Activated CD8-positive, alpha-beta memory T cell treated with anti-CD3 and anti-CD28 coated beads for 24 hours (primary cell): ENCODE data around the gene CDH12.
"Not testable (repeated sequence)": the region's sequence is repeated elsewhere in the genome, so short reads cannot be mapped to it uniquely, and the experiment has no call there.

Experiments
- DNase-seq: peaks from one replicate; pipeline ENCODE4 v3.0.0-alpha.2; 2020

The CDH12 gene

DNA sequence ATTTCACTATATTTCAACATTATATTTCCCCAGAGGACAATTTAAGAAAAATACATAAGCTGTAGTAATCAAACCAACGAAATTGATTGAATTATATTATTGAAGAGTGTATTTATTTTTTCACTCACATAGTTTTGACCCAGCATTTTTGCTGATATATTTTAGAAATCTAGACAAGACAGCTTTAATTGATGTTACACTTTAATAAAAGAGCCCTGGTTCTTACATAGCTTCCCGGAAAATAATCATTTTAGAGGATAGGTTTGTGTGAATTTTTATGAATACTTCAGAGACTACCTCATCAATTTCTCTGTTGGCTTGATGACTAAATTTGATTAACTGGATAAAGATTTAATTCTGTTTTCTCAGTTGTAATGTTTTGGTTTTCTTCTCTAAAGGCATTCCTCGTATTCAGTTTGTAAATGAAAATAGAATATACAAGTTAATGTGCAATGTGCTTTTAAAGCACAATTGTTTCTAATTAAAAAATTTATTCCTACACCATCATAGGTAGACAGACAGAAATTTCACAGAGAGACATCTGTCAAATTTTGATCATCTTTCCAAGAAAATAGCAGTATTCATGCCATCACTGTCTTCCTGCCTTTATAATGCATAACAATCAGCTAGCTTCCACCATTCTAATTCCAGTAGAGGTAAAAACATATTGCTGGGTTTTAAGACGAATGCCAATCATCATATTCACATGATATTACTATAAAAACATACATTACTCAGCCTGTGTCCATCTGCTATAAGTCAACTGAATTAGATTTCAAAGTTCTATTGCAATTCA, 441.4 kb downstream of the CDH12 start:
- no peak for DNase-seq

DNA sequence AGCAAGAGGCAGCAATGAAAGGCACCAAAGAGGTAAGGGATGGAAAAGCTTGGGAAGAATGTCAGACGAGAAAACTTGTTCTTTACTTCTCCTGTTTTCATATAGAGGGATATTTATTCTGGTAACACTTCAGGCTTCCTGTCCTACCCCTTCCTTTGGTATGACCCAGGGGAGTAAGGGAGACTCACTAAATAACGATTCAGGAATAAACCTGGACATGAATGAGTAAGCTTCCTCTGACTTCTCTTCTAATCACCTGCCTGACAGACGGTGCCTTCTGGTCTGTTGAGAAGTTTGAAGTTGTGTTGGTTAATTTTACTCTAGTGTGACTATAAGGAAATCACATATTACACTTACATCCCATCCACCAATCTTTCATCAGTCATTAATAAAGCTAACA, 461.2 kb downstream of the CDH12 start:
- no peak for DNase-seq

DNA sequence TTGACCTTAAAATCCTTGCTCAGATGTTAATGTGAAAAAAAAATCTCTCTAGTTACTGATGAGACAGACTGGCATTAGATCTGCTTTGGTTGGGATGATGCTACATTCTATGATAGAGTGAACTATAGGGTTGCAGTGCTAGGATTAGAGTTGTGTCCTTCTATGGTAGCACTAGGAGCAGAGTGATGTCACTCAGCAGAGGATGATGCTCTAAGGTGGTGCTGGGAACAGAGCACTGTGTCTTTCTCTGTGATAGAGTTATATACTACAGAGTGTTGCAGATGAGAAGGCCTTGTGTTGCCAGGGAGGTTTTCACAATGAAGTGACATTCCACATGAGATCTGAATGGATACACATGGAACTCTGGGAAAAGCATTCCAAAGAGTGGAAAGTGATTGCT, 462.3 kb downstream of the CDH12 start:
- DNase-seq, result no peak

DNA sequence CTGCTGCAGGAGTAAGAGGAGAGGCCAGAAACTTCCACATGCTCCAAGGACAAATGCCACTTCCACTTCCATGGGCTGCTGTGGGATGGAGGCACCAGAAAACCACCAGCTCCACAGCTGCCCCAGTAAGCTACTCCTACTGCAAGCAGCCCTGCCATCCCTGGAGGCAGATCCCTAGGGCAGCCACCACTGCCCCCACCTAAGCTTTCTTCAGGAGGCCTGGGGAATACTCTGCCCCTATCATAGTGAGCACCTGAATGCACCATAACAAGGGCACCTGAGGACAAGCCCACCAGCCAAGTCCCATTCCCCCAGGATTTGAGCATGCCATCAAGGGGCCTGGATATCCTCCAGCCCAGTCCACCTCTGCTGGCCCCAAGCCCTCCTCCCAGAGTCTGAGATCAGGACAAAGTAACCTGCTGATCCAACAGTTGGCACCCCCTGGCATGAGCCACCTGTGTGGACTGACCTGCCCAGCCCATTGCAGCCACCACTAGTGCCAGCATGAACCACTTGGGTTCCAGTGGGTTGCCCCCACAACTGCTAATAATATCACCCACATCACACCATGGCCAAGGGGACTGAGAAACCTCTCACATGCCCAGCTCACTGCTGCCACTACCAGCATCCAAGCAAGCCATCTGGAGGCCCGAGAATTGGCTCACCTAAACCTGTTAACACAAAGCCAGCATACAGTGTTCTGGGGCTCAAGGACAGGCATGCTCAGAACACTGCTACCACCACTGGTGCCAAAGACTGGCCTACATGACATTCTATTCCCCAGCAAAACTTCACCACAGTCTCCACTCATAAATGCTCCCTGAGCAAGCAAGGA, 480.1 kb downstream of the CDH12 start:
- no peak for DNase-seq

DNA sequence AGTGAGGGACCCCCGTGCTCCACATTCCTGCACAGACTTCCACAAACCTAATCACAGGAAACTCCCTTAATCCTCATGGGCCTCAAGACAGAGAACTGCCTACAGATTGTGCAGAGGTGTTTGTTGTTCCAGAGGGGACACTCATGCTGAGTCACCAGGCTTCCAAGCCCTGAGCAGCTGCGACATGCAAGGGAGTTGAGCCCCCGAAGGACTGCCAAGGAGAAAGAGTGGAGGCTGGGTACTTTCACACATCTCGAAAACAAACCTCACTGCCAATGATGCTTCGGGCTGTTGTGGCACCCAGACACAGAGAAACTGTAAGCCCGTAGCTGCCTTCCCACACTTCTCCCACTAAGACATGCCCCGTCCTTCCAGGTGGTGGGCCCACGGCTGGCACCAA, 480.8 kb downstream of the CDH12 start:
- no peak for DNase-seq

DNA sequence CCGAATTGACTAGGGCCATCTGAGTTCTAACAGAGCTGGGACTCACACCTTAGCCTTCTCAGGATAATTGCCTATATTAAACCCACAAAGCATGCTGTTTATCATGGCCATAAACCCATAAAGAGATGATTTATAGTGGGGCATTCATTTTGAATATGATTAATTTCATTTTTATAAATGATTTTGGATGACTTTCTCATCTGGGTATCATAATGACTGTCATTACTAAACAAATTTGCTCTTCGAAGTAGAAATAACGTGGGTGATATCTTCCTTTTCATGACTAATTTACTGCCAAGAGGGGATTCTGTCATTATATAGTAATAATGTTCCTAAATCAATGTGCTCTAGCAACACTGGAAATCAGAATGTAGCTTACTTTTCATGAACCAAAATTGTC, 498.2 kb downstream of the CDH12 start:
- DNase-seq, result no peak

DNA sequence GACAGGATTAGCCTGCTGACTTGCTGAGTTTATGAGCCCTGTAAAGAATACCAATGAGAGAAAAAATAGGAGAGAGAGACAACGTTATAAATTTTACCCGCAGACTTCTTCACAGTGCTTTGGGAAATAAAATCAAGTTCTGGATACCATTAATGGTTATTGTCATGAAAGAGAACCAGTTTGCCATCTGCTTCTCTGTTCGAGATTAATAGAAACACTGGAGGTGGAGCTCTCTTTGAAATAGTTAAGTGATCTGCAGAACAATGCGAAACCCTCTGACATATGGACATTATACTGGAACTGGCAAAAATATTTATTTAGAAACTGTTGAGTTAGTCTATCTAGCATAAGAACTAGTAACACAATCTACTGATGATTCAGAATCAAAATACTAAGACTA, 500.7 kb downstream of the CDH12 start:
- DNase-seq, result no peak

DNA sequence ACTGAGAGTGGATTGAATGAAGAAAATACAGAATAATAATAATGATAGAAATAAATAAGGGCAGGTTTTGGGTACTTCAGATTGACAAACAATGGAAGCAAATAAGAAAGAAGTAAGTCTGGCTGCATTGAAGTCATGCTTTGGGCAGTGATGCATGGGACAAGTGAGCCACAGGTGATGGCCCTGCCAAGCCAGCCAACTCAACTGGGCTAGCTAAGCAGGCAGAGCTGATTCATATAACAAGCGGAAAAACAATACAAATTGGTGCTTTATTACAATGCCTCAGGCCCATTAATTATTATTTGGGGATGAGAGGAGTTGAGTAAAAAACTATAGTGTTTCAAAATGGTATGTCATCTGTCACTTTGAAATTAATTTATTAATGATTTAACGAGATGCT, 502.0 kb downstream of the CDH12 start:
- DNase-seq, result no peak

DNA sequence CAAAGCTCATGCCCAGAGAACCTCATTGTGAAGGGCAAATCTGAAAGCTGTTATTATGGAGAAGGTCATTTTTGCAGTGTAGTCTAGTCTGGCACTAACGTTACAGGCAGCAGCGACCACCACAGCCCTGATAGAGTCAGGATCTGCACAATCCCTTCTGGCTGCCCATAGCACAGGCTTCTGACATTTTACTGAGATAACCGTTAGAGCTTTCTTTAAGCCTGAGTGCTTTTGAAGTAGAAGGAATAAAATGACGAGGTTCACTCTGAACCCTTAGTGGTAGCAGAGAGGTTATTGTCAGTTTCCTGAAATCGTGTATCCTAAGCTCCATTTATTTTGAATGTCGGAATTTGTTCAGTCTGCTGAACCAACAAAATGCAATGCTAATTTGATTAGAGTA, 505.1 kb downstream of the CDH12 start:
- no peak for DNase-seq

DNA sequence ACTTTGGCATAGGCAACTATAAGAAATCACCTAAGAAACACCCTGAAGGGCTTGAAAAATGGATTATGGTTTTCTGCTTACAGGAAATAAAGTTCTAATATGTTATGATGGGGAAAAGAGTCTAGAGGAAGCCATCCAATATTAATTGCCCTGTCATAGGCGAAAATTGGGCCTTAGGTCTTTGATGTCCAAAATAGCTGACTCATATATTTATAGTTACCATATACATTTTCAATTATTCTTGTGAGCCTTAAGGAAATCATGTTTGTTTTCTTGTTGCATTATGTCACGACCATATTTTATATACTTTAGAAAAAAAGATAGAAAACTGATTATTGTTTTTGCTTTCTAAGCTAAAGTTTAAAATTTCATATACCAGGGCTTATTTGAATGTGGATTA, 509.1 kb downstream of the CDH12 start:
- no peak for DNase-seq

DNA sequence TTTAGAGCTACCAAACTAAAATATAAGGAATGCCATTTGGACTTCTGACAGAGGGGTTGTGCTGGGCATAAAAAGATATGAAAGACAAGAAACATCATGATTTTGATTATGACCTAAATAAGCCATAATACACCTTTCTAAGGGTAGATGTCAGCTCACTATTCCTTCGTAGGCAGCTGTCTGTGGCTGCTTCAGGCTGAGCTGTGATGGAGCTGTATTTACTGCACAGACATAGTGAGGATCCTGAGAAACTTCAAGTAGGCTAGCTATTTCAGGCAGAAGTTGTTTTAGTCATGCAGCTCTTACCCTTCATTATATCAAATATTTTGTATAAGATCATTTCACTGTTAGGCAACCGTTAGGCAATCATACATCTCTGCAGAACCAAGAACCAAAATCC, 511.7 kb downstream of the CDH12 start:
- no peak for DNase-seq

DNA sequence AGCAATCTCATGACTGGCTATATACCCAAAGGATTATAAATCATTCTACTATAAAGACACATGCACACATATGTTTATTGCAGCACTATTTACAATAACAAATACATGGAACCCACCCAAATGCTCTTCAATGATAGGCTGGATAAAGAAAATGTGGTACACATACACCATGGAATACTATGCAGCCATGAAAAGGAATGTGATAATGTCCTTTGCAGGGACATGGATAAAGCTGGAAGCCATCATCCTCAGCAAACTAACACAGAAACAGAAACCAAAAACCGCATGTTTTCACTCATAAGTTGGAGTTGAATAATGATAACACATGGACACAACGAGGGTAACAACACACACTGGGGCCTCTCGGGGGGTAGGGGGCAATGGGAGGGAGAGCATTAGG, 520.2 kb downstream of the CDH12 start:
- DNase-seq, result not testable (repeated sequence)

DNA sequence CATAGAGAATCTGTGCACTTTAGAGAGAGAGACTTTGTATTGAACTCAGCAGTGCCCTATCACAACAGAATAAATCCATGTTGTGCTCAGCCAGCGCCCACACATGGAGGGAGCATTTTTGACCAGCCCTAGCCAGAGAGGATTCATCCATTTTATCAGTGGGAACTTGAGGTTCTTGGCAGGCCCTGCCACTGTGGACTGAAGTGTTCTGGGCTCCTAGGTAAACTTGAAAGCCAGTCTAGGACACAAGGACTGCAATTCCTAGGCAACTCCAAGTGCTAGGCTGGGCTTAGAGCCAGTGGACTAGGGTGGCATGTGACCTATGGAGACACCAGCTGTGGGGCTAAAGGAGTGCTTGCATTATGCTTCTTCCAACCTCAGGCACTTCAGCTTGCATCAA, 523.5 kb downstream of the CDH12 start:
- DNase-seq, result no peak

DNA sequence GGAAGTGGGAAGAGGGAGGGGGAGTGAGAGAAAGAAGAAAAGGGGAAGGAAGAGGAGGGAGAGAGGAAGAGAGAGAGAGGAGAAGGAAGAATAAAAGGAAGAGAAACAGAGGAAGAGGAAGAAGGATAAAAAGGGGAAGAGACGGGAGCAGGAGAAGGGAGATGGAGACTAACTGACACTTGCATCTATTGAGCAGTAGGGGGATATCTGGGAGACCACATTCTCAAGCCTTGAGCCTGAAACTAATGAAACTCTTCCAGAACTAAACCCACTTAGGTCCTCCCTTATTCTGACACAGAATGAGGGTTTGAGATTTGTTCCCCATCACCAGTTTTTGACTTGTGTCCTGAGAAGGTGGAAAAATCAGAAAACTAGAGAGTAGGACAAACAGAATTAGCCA, 533.3 kb downstream of the CDH12 start:
- no peak for DNase-seq

DNA sequence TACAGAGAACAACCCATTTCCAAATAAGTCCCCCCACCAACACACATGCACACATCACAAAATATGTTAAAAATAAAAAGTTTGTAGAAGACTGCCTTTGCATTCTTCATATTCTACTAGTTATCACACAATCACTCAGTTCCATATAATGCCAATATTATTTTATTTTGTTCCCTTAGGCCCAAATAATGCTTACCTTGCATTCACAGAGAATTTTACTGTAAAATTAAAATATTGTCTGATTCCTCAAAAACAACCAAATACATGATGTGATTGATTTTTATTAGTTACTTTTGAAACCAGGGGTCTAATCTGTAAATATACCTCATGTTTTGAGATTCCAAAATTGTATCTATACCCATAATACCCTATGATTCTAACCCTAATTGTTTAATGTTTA, 536.9 kb downstream of the CDH12 start:
- no peak for DNase-seq

DNA sequence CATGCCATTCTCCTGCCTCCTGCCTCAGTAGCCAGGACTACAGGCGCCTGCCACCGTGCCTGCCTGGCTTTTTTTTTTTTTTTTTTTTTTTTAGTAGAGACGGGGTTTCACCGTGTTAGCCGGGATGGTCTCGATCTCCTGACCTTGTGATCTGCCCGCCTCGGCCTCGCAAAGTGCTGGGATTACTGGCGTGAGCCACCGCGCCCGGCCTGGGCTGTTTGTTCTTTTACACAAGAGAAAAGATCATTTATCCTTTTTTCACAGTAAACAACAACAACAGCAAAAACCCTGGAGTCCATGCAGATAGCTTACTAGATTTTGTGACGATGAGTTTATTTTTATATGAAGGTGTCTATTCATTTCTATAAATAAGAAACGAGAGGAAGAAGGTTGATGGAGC, 538.1 kb downstream of the CDH12 start:
- not testable (repeated sequence) for DNase-seq

DNA sequence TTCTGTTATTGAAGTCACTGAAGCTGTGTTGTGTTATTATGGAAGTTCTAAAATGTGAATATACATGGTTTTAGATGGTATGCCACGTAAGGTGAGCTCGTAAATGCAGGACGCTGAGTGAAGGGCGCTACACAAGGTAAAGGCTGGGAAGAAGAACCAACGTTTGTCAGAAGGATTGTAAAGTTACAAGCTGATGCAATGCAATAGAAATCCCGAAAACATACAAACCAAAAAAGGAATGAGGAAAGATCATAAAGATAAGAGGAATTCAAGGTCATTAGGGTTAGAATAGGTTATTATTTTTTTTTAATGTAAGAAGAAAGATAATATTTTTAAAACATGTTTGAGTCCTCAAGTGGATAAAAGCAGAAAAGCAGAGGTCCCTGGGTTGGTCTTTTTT, 538.6 kb downstream of the CDH12 start:
- no peak for DNase-seq

DNA sequence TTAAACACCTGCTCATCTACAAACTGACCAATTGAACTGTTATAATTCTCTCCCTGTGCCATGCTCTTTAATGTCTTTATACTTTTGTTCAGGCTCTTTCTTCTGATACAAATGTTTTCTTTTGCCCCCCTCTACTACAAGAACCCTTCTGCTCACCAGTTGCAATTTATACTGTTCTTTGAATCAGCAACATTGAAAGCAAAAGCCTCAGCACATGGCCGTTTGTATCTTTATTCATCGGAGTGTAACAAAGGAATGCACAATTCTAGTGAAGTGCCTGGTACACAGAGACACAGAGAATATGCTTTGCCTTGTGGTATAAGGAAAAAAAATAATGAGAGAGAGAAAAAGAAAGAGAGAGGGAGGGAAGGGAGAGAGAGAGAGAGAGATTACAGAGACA, 547.1 kb downstream of the CDH12 start:
- no peak for DNase-seq

DNA sequence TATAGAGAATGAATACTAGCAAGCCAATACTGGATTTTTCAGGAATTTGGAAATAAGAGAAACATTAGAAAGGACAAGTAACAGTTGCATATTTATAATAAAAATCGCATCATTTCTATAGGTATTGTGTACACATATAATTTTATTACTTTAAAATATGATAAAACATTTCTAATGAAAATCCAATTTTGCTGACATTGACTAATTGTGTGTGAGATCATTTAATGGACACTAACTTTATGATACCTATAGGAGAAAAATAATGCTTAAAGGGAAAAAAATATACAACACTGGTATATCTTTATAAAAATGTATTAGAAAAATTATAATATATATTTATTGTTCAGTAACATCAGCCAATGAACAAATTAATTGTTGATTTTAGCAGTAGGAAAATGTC, 557.3 kb downstream of the CDH12 start:
- no peak for DNase-seq

DNA sequence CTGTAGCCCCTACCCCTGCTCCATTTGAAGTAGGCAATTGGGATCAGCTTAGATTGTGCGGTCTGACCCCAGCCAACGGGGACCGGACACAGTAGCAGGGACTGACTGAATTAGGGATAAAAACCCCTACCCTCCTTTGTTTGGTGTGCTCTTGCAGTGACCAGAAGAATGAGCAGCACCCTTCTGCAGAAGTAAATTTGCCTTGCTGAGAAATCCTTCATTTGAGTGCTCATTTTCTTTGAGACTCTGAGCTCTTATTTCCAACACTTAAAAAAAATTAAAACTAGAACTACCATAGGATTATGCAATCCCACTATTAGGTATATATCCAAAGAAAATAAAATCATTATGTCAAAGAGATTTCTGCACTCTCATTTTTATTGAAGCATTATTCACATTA, 560.0 kb downstream of the CDH12 start:
- DNase-seq, result no peak

DNA sequence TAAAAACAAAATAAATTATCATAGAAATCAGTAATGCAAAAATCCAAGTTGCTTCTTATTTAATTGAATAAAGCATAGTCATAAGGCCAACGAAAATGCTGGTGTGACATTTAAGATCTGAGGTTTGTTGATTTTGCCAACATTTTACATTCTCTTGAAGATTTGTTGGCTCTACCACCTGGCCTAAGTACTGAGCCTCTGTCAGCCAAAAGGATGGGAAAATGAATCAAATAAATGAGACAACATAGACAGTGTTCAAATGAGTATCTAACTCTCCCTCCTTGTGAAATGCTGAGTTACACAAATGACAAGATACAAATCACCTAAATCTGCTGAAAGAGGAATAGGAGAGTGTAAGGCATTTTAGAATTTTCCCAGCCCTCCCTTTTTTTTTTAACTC, 575.0 kb downstream of the CDH12 start:
- DNase-seq, result no peak

DNA sequence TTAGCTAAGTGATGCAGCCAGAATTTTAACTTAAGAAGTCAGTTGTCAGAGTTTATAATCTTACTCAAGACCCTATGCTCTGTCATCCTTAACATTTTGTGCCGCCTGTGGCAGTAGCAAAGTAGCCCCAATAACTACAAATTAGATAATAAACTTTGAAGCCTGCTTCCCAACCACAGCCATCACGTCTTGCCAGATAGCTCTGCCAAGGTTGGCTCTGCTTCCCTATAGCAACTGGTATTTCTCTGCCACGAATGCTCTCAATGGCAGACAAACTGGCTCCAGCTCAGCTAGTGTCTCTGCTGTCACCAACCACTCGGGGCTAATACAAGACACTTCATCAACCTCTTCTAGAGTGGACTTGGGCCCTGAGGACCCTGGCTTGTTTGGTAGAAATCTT, 576.1 kb downstream of the CDH12 start:
- DNase-seq, result no peak

DNA sequence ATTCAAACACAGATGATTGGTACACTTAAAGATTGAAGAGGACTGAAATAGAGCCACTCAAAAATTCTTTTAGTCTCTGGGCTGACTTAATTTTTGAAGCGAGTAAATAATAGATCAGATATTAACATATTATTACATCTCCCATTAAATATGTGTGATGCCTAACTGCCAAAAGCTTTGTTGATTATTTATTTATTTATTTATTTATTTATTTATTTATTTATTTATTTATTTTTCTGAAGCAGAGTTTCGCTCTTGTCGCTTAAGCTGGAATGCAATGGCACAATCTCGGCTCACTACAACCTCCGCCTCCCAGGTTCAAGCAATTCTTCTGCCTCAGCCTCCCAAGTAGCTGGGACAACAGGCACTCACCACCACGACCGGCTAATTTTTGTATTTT, 587.3 kb downstream of the CDH12 start:
- not testable (repeated sequence) for DNase-seq

DNA sequence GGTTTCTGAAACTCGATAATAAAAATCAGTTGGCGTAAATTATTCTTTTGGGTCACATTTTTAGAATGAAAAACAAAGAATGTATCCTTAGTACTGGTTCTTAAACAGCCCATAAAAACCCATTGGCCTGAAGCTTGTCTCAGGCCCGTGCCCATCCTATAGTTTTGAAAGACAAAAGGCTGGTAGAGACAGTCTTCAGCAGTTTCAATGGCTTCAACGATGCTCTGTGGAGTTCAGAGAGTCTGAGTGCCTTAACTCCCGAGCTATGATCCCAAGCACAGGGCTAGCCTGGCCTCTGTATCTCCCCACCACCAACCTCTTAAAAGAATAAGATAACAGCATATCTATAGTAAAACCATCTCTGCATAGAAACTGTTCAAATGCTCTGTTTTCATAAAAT, 595.0 kb downstream of the CDH12 start:
- no peak for DNase-seq

DNA sequence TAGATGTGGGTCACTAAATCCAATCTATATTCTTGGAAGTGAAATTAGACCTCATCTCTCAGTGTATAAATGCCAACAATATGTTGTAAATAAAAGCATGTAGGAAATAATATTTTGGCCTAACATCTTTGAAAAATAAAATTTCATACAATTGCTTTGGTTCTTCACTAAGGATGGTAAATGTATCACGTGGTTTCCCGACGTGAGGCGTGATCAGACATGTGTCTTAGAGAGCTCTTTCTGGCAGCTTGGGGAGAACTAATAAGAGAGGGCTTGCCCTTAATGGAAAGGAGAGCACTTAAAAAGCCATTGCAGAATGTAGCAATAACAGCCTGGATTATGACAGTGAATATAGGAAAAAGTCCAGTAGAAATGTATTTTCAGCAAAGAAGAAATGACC, 602.6 kb downstream of the CDH12 start:
- DNase-seq, result no peak
